VCaP (cell line): ENCODE results near the gene ZIC1.

Experiments used
- H3K27ac ChIP-seq: fragments of 450-650 bp; 2 replicates; pipeline ENCODE4 v1.5.1; 2017
- CTCF ChIP-seq: fragments of 450-650 bp; conservative IDR thresholded peaks from 2 replicates; pipeline ENCODE4 v1.5.1; 2017; ENCODE audit warnings: mild to moderate bottlenecking, moderate library complexity

ZIC1 gene

GRCh38 chr3:147419781-147420224 lies 10.6 kb downstream of the ZIC1 start:
- H3K27ac ChIP-seq, result no peak overlapping the region
- no peak for TF ChIP-seq CTCF

GRCh38 chr3:147420353-147421183 lies 11.4 kb downstream of the ZIC1 start:
- no peak for TF ChIP-seq CTCF
- no peak overlapping the region for H3K27ac ChIP-seq

GRCh38 chr3:147421184-147421912 lies 12.2 kb downstream of the ZIC1 start:
- TF ChIP-seq CTCF, result no peak

GRCh38 chr3:147422196-147422595 lies 13.0 kb downstream of the ZIC1 start:
- no peak overlapping the region for H3K27ac ChIP-seq
- TF ChIP-seq CTCF, result no peak

More at GRCh38 chr3:147421184-147421912, 12.2 kb downstream of the ZIC1 start:
- no peak overlapping the region for H3K27ac ChIP-seq

- TF ChIP-seq CTCF, result no peak
- H3K27ac ChIP-seq, result no peak overlapping the region
These were observed 13.7 kb downstream of the ZIC1 start for GRCh38 chr3:147422601-147423536.

GRCh38 chr3:147423537-147423797 lies 14.3 kb downstream of the ZIC1 start:
- H3K27ac ChIP-seq, result no peak overlapping the region
- TF ChIP-seq CTCF, result no peak
